Activated naive CD8-positive, alpha-beta T cell treated with anti-CD3 and anti-CD28 coated beads, Interleukin-2, amount 10 ng/mL, durations not matched to agents 7 days and 5 days (primary cell): ENCODE results near the gene ZBTB48. TPM values are rescaled to one million over a fixed set of nuclear protein-coding genes. Genes with fewer than 3 reads are reported as not detected.
"Not testable (repeated sequence)": the region's sequence is repeated elsewhere in the genome, so short reads cannot be mapped to it uniquely, and the experiment has no call there.

Experiments
- ATAC-seq: fragments of 150-1000 bp; cut with Tn5 transposase; one replicate; pipeline ENCODE4 v1.10.0; 2021; ENCODE audit warnings: low read depth, moderate library complexity
- POLR2A ChIA-PET: fragments of 350-600 bp; sonication (Branson Sonifier 250); formaldehyde crosslinking; loops from one replicate; lab custom pipeline; 2021; ENCODE audit warnings: antibody characterized with exemption; lab: Charles Lee
- DNase-seq: peaks from one replicate; pipeline ENCODE4 v3.0.0; 2021
- H3K27ac Mint-ChIP-seq: one replicate; pipeline ENCODE4 v1.8.0; 2022; ENCODE audit warnings: mild to moderate bottlenecking, mixed read lengths
- H3K27me3 Mint-ChIP-seq: one replicate; pipeline ENCODE4 v1.8.0; 2022; ENCODE audit warnings: mild to moderate bottlenecking, moderate library complexity, mixed read lengths
- H3K36me3 Mint-ChIP-seq: one replicate; pipeline ENCODE4 v1.8.0; 2021; ENCODE audit warnings: mild to moderate bottlenecking, mixed read lengths
- H3K4me1 Mint-ChIP-seq: one replicate; pipeline ENCODE4 v1.8.0; 2021; ENCODE audit warnings: mixed read lengths
- H3K4me3 Mint-ChIP-seq: one replicate; pipeline ENCODE4 v1.8.0; 2022; ENCODE audit warnings: mild to moderate bottlenecking, moderate library complexity, mixed read lengths
- H3K9me3 Mint-ChIP-seq: one replicate; pipeline ENCODE4 v1.8.0; 2021; ENCODE audit warnings: mixed read lengths
- total RNA-seq, 2 experiments: library from RNA; stranded (reverse); gene quantifications; one replicate each; pipeline ENCODE4 v1.2.3, GENCODE V29; 2021

ZBTB48 gene
- total RNA-seq, 2 experiments from 2014 or later, result 42.7 to 52.9 TPM

- Mint-ChIP-seq H3K27ac (peak within 1 kb of the TSS; percentile 76), H3K4me1 (peaks cover 8% of the 10 kb centered on the region), H3K36me3 (peaks cover 3% of the 10 kb centered on the region), H3K27me3 (peaks cover under 1% of the 10 kb centered on the region), H3K9me3 (no peaks in the 10 kb centered on the region), H3K4me3 (peak within 1 kb of the TSS; percentile 82)
- ATAC-seq (no peak), DNase-seq (no peak)
- POLR2A ChIA-PET, result interaction anchor here (0.7 to 3.6 kb wide), 9 partner anchors 9 to 563 kb away, joined by 3 to 16 read pairs (median 4); partner anchors contain the start of genes KLHL21, NPHP4, PHF13 and PLEKHG5
These were observed 24.7 kb upstream of the ZBTB48 start, which contains the start of gene TAS1R1 for GRCh38 chr1:6554907-6555778. TSS of gene TAS1R1 (plus strand) at chr1:6555307. CDS start at chr1:6555374, 67 bp downstream.

GRCh38 chr1:6557597-6557996 is 22.2 kb upstream of the ZBTB48 start:
- Mint-ChIP-seq H3K36me3 (no peaks in the 10 kb centered on the region), H3K4me1 (peaks cover 11% of the 10 kb centered on the region), H3K4me3 (no peak overlapping the region), H3K27ac (no peak overlapping the region), H3K9me3 (no peaks in the 10 kb centered on the region), H3K27me3 (peaks cover 2% of the 10 kb centered on the region)
- no peak for ATAC-seq
- DNase-seq, result no peak
- POLR2A ChIA-PET, result interaction anchor here (0.7 kb wide), 2 partner anchors 10 to 37 kb away, joined by 3 read pairs; no protein-coding TSS in a partner anchor

GRCh38 chr1:6559161-6559560 is 20.6 kb upstream of the ZBTB48 start:
- H3K4me1 Mint-ChIP-seq, H3K27ac Mint-ChIP-seq, H3K27me3 Mint-ChIP-seq, POLR2A ChIA-PET, H3K4me3 Mint-ChIP-seq, H3K9me3 Mint-ChIP-seq, ATAC-seq, DNase-seq, H3K36me3 Mint-ChIP-seq: not testable (repeated sequence)

GRCh38 chr1:6560267-6560666 is 19.5 kb upstream of the ZBTB48 start:
- H3K4me3 Mint-ChIP-seq, result no peak overlapping the region
- no peaks in the 10 kb centered on the region for H3K9me3 Mint-ChIP-seq
- no peak for DNase-seq
- peak overlapping the region; percentile 27 for H3K27ac Mint-ChIP-seq
- H3K27me3 Mint-ChIP-seq, result peaks cover 2% of the 10 kb centered on the region
- POLR2A ChIA-PET, result no interaction called here
- no peak for ATAC-seq
- peaks cover 5% of the 10 kb centered on the region for H3K4me1 Mint-ChIP-seq
- no peaks in the 10 kb centered on the region for H3K36me3 Mint-ChIP-seq

GRCh38 chr1:6569033-6569432 is 10.8 kb upstream of the ZBTB48 start:
- DNase-seq (no peak), ATAC-seq (no peak)
- POLR2A ChIA-PET, result no interaction called here
- peaks cover 17% of the 10 kb centered on the region for H3K4me1 Mint-ChIP-seq
- H3K4me3 Mint-ChIP-seq, result no peak overlapping the region
- no peaks in the 10 kb centered on the region for H3K36me3 Mint-ChIP-seq
- no peak overlapping the region for H3K27ac Mint-ChIP-seq
- H3K27me3 Mint-ChIP-seq, result peaks cover 8% of the 10 kb centered on the region
- peaks cover 2% of the 10 kb centered on the region for H3K9me3 Mint-ChIP-seq

GRCh38 chr1:6570100-6570499 is 9.7 kb upstream of the ZBTB48 start:
- peaks cover 8% of the 10 kb centered on the region for H3K27me3 Mint-ChIP-seq
- H3K4me1 Mint-ChIP-seq, result peaks cover 17% of the 10 kb centered on the region
- H3K9me3 Mint-ChIP-seq, result peaks cover 2% of the 10 kb centered on the region
- no peak overlapping the region for H3K4me3 Mint-ChIP-seq
- no peak for DNase-seq
- no peak for ATAC-seq
- no peaks in the 10 kb centered on the region for H3K36me3 Mint-ChIP-seq
- POLR2A ChIA-PET, result interaction anchor here (1.7 kb wide), 1 partner anchor 11 kb away, joined by 6 read pairs; no protein-coding TSS in a partner anchor
- H3K27ac Mint-ChIP-seq, result no peak overlapping the region

- Mint-ChIP-seq H3K27me3 (peaks cover 8% of the 10 kb centered on the region), H3K36me3 (no peaks in the 10 kb centered on the region), H3K4me3 (no peak overlapping the region), H3K9me3 (peaks cover 2% of the 10 kb centered on the region), H3K4me1 (peaks cover 17% of the 10 kb centered on the region), H3K27ac (no peak overlapping the region)
- DNase-seq, result no peak
- ATAC-seq, result no peak
- POLR2A ChIA-PET, result interaction anchor here (1.2 to 1.7 kb wide), 2 partner anchors 10 to 29 kb away, joined by 3 to 6 read pairs; no protein-coding TSS in a partner anchor
These were observed 8.8 kb upstream of the ZBTB48 start for GRCh38 chr1:6570987-6571386.

- Mint-ChIP-seq H3K4me1 (peaks cover 17% of the 10 kb centered on the region), H3K27me3 (peaks cover 10% of the 10 kb centered on the region), H3K4me3 (no peak overlapping the region), H3K27ac (peak overlapping the region; percentile 68), H3K9me3 (peaks cover 2% of the 10 kb centered on the region), H3K36me3 (no peaks in the 10 kb centered on the region)
- DNase-seq (no peak), ATAC-seq (no peak)
- POLR2A ChIA-PET, result no interaction called here
These were observed 7.0 kb upstream of the ZBTB48 start for GRCh38 chr1:6572653-6573383.

- Mint-ChIP-seq H3K4me3 (no peak overlapping the region), H3K4me1 (peaks cover 18% of the 10 kb centered on the region), H3K36me3 (no peaks in the 10 kb centered on the region), H3K9me3 (peaks cover 2% of the 10 kb centered on the region), H3K27ac (no peak overlapping the region), H3K27me3 (peaks cover 9% of the 10 kb centered on the region)
- ATAC-seq, result no peak
- POLR2A ChIA-PET, result no interaction called here
- no peak for DNase-seq
These were observed 5.7 kb upstream of the ZBTB48 start for GRCh38 chr1:6574025-6574620.

GRCh38 chr1:6574818-6575217 is 5.0 kb upstream of the ZBTB48 start:
- POLR2A ChIA-PET, result no interaction called here
- DNase-seq (no peak), ATAC-seq (no peak)
- Mint-ChIP-seq H3K4me3 (no peak overlapping the region), H3K9me3 (peaks cover 2% of the 10 kb centered on the region), H3K27me3 (peaks cover 2% of the 10 kb centered on the region), H3K36me3 (peaks cover under 1% of the 10 kb centered on the region), H3K27ac (no peak overlapping the region), H3K4me1 (peaks cover 19% of the 10 kb centered on the region)

- ATAC-seq (no peak), DNase-seq (no peak)
- H3K36me3 Mint-ChIP-seq, result peaks cover 1% of the 10 kb centered on the region
- H3K27me3 Mint-ChIP-seq, result peaks cover 2% of the 10 kb centered on the region
- H3K4me3 Mint-ChIP-seq, result no peak overlapping the region
- H3K27ac Mint-ChIP-seq, result no peak overlapping the region
- POLR2A ChIA-PET, result interaction anchor here (1.5 kb wide), 1 partner anchor 24 kb away, joined by 4 read pairs; the partner anchor contains the start of genes NOL9 and TAS1R1
- H3K4me1 Mint-ChIP-seq, result peaks cover 23% of the 10 kb centered on the region
- no peaks in the 10 kb centered on the region for H3K9me3 Mint-ChIP-seq
These were observed 1.8 kb upstream of the ZBTB48 start for GRCh38 chr1:6577831-6578525.

- POLR2A ChIA-PET, result interaction anchor here (1.5 to 2.6 kb wide), 3 partner anchors 13 to 25 kb away, joined by 4 to 16 read pairs (median 4); partner anchors contain the start of genes NOL9 and TAS1R1
- peaks cover 2% of the 10 kb centered on the region for H3K27me3 Mint-ChIP-seq
- H3K4me1 Mint-ChIP-seq, result peaks cover 23% of the 10 kb centered on the region
- DNase-seq (no peak), ATAC-seq (no peak)
- H3K36me3 Mint-ChIP-seq, result peaks cover 1% of the 10 kb centered on the region
- peak overlapping the region; percentile 98 for H3K27ac Mint-ChIP-seq
- H3K9me3 Mint-ChIP-seq, result no peaks in the 10 kb centered on the region
- peak overlapping the region; percentile 97 for H3K4me3 Mint-ChIP-seq
These were observed 995 bp upstream of the ZBTB48 start for GRCh38 chr1:6578624-6579373.
